CD4-positive, alpha-beta T cell (primary cell): ENCODE results near the gene MCTP1. TPM values are rescaled to one million over a fixed set of nuclear protein-coding genes. Genes with fewer than 3 reads are reported as not detected.

Source experiments
- ATAC-seq: fragments of 200-7000 bp; cut with Tn5 transposase; one replicate; pipeline ENCODE4 v1.10.0; 2022; ENCODE audit warnings: mild to moderate bottlenecking; ENCODE audit not compliant: poor library complexity
- CTCF ChIA-PET: fragments of 350-600 bp; sonication (Branson Sonifier 250); formaldehyde crosslinking; loops from one replicate; lab custom pipeline; 2021; ENCODE audit warnings: antibody characterized with exemption, inconsistent platforms; lab: Charles Lee
- POLR2A ChIA-PET: fragments of 350-600 bp; sonication (Branson Sonifier 250); formaldehyde crosslinking; loops from one replicate; lab custom pipeline; 2021; ENCODE audit warnings: antibody characterized with exemption, inconsistent platforms; lab: Charles Lee
- DNase-seq, 14 experiments: peaks; one replicate each; pipeline ENCODE4 v3.0.0-alpha.2; 2013 to 2020; ENCODE audit warnings: mixed read lengths in 2 of 14
- H3K27ac ChIP-seq, 2 donors: one replicate each; pipeline versions ENCODE4 v1.5.1 to v1.7.0; 2013; ENCODE audit warnings: low read length in 2 of 2, low read depth in 1 of 2, mild to moderate bottlenecking in 1 of 2
- H3K27me3 ChIP-seq, 2 experiments: 1 replicate in 1 of 2; 2 replicates in 1 of 2; pipeline versions ENCODE4 v1.6.1 to v1.7.0; 2013; ENCODE audit warnings: low read length in 2 of 2, control low read depth in 1 of 2, mild to moderate bottlenecking in 1 of 2, moderate library complexity in 1 of 2; ENCODE audit not compliant: insufficient read depth in 2 of 2, control insufficient read depth in 1 of 2
- H3K36me3 ChIP-seq: one replicate; pipeline ENCODE4 v1.6.1; 2013; ENCODE audit warnings: low read length, control low read depth; ENCODE audit not compliant: insufficient read depth
- H3K4me1 ChIP-seq: one replicate; pipeline ENCODE4 v1.6.1; 2013; ENCODE audit warnings: low read length, control low read depth; ENCODE audit not compliant: insufficient read depth
- H3K4me3 ChIP-seq: one replicate; pipeline ENCODE4 v1.5.1; 2013; ENCODE audit warnings: mild to moderate bottlenecking, low read length, moderate library complexity
- H3K9me3 ChIP-seq, 2 experiments: 1 replicate in 1 of 2; 2 replicates in 1 of 2; pipeline versions ENCODE4 v1.6.1 to v1.7.0; 2013; ENCODE audit warnings: low read length in 2 of 2, mild to moderate bottlenecking in 2 of 2, control low read depth in 1 of 2, moderate library complexity in 1 of 2; ENCODE audit not compliant: control insufficient read depth in 1 of 2, insufficient read depth in 1 of 2
- H3K27ac Mint-ChIP-seq: one replicate; pipeline ENCODE4 v1.8.0; 2020; ENCODE audit warnings: mixed read lengths
- H3K27me3 Mint-ChIP-seq: one replicate; pipeline ENCODE4 v1.8.0; 2021; ENCODE audit warnings: mixed read lengths
- H3K36me3 Mint-ChIP-seq: one replicate; pipeline ENCODE4 v1.8.0; 2021; ENCODE audit warnings: low read depth, mixed read lengths
- H3K4me1 Mint-ChIP-seq: one replicate; pipeline ENCODE4 v1.8.0; 2021; ENCODE audit warnings: low read depth, mixed read lengths
- H3K4me3 Mint-ChIP-seq: one replicate; pipeline ENCODE4 v1.8.0; 2020; ENCODE audit warnings: mild to moderate bottlenecking, mixed read lengths
- H3K9me3 Mint-ChIP-seq: one replicate; pipeline ENCODE4 v1.8.0; 2020; ENCODE audit warnings: mixed read lengths
- intact Hi-C, 2 experiments: fragments of 100-400 bp; cut with DNase I in 1 of 2; cut with micrococcal nuclease in 1 of 2; formaldehyde crosslinking; loops; one replicate each; pipeline versions ENCODE4 v1.15.1 to v1.9.0; 2023 to 2025; cut with DNase I, micrococcal nuclease
- total RNA-seq, 174 experiments: library from RNA in 2 of 174; stranded (reverse) in 2 of 174; gene quantifications; one replicate each; pipeline ENCODE4 v1.2.3 and lab custom pipeline; 2021 to 2026
- TF ChIP-seq, protein P1 (sequence below): fragments of 200-600 bp; IDR thresholded peaks from one replicate; pipeline ENCODE4 v1.8.0; 2022; ENCODE audit warnings: antibody characterized with exemption, mild to moderate bottlenecking

Gene MCTP1
- total RNA-seq, 2 experiments from 2014 or later, result 2.1 to 2.7 TPM

DNA sequence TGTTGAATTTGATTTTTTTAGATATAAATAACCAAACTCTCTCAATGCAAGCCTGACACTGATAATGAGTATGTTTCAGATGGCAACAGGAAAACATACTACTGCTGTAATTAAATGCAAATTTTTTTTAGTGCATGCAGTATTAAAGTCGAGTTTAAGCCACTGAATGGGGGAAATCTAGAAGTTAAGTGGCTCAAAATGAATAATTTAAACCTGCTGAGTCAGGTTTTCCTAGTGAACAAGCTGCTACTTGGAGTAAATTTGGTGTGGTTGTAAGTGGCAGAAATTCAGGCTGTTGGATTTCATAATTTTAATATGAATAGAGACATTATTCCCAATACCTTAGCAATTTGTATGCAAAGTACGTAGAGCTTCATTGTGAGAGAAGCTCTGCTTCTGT lies 544.6 kb downstream of the MCTP1 start:
- H3K4me3 ChIP-seq, result no peak overlapping the region
- no peak overlapping the region for H3K27ac ChIP-seq
- no peak overlapping the region for H3K4me3 Mint-ChIP-seq
- H3K4me1 ChIP-seq, result peaks cover 4% of the 10 kb centered on the region
- CTCF ChIA-PET, result no interaction called here
- H3K36me3 Mint-ChIP-seq, result no peaks in the 10 kb centered on the region
- no peaks in the 10 kb centered on the region for H3K27me3 ChIP-seq
- no peak overlapping the region for H3K27ac Mint-ChIP-seq
- POLR2A ChIA-PET, result no interaction called here
- H3K9me3 ChIP-seq, result no peaks in the 10 kb centered on the region
- H3K27me3 Mint-ChIP-seq, result peaks cover 4% of the 10 kb centered on the region
- TF ChIP-seq, protein P1, sequence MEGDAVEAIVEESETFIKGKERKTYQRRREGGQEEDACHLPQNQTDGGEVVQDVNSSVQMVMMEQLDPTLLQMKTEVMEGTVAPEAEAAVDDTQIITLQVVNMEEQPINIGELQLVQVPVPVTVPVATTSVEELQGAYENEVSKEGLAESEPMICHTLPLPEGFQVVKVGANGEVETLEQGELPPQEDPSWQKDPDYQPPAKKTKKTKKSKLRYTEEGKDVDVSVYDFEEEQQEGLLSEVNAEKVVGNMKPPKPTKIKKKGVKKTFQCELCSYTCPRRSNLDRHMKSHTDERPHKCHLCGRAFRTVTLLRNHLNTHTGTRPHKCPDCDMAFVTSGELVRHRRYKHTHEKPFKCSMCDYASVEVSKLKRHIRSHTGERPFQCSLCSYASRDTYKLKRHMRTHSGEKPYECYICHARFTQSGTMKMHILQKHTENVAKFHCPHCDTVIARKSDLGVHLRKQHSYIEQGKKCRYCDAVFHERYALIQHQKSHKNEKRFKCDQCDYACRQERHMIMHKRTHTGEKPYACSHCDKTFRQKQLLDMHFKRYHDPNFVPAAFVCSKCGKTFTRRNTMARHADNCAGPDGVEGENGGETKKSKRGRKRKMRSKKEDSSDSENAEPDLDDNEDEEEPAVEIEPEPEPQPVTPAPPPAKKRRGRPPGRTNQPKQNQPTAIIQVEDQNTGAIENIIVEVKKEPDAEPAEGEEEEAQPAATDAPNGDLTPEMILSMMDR, result no peak
- intact Hi-C loops, result no loop called here
- no peak for ATAC-seq
- no peak for DNase-seq
- H3K9me3 Mint-ChIP-seq, result no peaks in the 10 kb centered on the region
- no peaks in the 10 kb centered on the region for H3K4me1 Mint-ChIP-seq
- no peaks in the 10 kb centered on the region for H3K36me3 ChIP-seq

DNA sequence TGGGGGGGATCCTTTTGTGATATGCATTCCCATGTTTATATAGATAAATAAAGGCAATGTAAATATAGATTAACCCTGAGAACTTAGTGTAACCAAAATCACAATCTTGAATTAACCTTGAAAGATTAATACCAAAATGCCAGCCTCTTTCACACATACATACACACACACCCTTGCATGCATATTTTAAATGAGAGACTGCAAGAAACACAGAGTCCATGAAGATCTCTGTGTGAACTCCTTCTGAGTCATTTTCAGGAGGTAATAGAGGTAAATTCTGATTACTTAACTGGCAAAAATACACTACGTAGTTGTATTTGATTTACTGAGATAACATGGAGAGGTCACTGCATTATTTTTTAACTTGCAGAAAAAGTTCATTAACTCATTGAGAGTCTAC lies 548.4 kb downstream of the MCTP1 start:
- ChIA-PET CTCF (interaction anchor here (2.1 kb wide), 1 partner anchor 10 kb away, joined by 8 read pairs; no protein-coding TSS in a partner anchor), POLR2A (no interaction called here)
- H3K27ac Mint-ChIP-seq, result no peak overlapping the region
- TF ChIP-seq, protein P1, result no peak
- Histone ChIP-seq H3K4me1 (peaks cover 4% of the 10 kb centered on the region), H3K27ac (no peak overlapping the region), H3K27me3 (no peaks in the 10 kb centered on the region), H3K4me3 (no peak overlapping the region), H3K9me3 (no peaks in the 10 kb centered on the region), H3K36me3 (no peaks in the 10 kb centered on the region)
- H3K4me1 Mint-ChIP-seq, result no peaks in the 10 kb centered on the region
- ATAC-seq, result no peak
- no peaks in the 10 kb centered on the region for H3K36me3 Mint-ChIP-seq
- H3K4me3 Mint-ChIP-seq, result no peak overlapping the region
- H3K9me3 Mint-ChIP-seq, result no peaks in the 10 kb centered on the region
- intact Hi-C loops, result loop anchor here in 1 of 2 experiments (2.0 to 5.0 kb wide), 2 partner anchors 210 to 1154 kb away; partner anchors contain the start of genes NR2F1 and NR2F1-AS1
- H3K27me3 Mint-ChIP-seq, result no peaks in the 10 kb centered on the region
- no peak for DNase-seq

DNA sequence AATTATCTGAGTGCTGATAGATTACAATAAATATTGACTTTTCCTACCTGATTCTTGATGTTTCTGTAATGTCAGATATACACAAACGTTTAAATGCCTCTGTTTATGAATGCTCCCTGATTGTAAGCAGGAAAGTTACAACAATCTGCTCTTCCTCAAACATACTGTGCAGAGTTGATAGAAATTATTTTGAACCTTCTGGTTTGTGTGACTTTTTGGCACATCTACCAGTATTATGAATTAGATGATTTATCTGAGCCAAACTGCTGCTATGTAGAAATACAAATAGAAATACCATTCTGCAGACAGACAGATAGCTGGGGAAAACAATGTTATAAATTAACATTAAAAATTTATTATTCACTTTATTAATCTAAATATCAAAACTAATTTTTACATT lies 553.4 kb downstream of the MCTP1 start:
- ATAC-seq (no peak), DNase-seq (no peak)
- CTCF ChIA-PET, result no interaction called here
- Mint-ChIP-seq H3K4me1 (no peaks in the 10 kb centered on the region), H3K9me3 (no peaks in the 10 kb centered on the region), H3K4me3 (no peak overlapping the region), H3K27ac (no peak overlapping the region), H3K27me3 (no peaks in the 10 kb centered on the region), H3K36me3 (no peaks in the 10 kb centered on the region)
- Histone ChIP-seq H3K27me3 (no peaks in the 10 kb centered on the region), H3K4me3 (no peak overlapping the region), H3K36me3 (no peaks in the 10 kb centered on the region), H3K4me1 (no peaks in the 10 kb centered on the region), H3K9me3 (no peaks in the 10 kb centered on the region), H3K27ac (no peak overlapping the region)
- intact Hi-C loops, result no loop called here
- TF ChIP-seq, protein P1, result no peak
- POLR2A ChIA-PET, result no interaction called here
